Right kidney (tissue), 1 donor: ENCODE measurements around the gene SH2B3.

Experiments used
- DNase-seq: peaks from one replicate; pipeline ENCODE4 v3.0.0-alpha.2; 2016

The SH2B3 gene

GRCh38 chr12:111427417-111428074 is 21.8 kb downstream of the SH2B3 start:
- DNase-seq, result no peak

DNA sequence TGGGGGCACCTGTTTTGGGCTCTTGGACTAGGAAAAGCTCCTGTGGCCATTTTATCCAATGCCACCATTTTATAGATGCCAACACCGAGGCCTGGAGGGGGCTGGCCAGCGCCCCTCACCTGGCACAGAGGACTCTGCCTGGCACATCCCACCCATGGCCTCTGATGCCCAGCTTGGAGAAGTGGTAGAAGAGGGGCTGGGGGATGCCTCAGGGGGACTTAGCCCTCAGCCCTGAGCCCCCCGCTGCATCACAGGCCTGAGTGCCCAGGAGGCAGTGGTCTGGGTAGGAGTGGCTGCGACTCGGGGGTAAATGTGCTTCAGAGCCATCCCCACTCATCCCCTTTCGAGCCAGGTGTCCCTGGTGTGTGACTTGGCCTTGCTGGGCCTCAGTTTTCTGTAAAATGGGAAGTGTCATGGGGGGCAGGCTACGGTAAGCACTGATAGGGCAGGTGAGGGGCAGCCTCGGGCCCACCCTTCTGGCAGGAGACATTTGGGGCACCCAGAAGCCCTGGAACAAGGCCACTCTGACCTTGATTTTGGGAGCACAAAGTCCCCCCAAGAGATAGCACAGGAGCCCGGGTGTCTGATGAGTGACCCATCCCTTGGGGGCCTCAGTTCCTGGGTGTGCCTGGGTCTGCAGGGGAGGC is 22.5 kb downstream of the SH2B3 start:
- DNase-seq, result no peak

DNA sequence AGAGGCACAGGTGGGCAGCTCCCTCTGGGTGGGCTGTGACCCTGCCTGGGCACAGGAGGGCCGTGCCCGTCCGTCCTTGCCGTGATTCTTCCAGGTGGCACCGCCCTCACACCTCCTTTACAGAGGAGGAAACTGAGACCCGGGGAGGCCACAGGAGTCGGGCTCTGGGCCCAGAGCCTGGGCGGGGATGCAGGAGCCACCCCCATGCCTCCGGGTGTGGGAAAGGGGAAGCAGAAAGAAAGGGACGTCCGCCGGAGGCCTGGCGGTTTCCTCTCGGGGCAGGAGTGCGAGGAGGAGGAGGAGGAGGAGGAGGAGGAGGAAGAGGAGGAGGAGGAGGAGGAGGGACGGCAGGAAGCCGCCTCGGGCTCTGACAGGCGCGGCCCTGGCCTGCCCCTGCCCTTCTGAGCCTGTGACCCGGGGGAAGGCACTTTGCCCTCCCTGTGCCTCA is 23.0 kb downstream of the SH2B3 start:
- no peak for DNase-seq

GRCh38 chr12:111429828-111430432 is 24.2 kb downstream of the SH2B3 start:
- no peak for DNase-seq

DNA sequence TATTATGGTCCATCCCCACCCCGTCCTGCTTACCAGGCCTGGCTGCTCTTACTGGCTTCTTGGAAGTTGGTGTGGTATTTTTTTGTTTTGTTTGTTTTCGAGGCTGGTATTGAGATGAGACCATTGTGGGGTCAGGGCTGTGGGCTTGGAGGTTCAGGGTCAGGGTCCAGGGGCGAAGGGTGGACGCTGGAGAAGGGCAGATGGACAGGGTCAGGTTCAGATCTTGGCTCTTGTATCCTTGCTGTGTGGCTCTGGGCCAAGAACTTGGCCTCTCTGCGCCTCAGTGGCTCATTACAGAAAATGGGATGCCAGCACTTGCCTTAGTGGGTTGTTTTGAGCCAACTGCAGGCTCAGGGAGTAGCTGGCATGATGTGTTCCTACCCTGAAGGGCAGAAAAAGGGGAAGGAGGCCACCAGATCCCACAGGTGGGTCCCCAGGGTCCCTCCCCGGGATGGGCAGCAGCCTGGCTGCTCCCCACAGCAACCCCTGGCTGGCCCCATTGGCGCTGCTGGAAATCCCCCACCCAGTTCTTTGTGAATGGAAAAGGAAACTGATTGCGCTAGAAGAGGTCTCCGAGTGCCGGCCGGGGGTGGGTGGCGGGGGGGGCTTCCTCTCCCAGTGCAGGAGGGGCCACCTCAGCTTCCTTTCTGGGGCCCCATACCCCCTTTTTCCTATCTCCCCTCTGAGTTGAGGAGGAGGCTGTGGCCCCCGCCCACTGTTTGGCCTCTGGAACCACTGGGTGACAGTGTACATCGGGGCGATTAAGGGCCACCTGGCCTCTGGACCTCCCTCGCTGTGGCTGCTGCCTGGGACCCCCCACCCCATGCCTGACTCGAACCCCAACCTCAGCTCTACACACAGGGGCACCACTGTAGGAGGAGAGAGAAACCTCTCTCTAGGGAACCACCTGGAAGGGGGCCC is 25.0 kb downstream of the SH2B3 start:
- DNase-seq, result no peak

GRCh38 chr12:111431772-111432171 is 26.0 kb downstream of the SH2B3 start:
- DNase-seq, result no peak

- DNase-seq, result no peak
Observed at GRCh38 chr12:111434049-111434448, 28.3 kb downstream of the SH2B3 start.

DNA sequence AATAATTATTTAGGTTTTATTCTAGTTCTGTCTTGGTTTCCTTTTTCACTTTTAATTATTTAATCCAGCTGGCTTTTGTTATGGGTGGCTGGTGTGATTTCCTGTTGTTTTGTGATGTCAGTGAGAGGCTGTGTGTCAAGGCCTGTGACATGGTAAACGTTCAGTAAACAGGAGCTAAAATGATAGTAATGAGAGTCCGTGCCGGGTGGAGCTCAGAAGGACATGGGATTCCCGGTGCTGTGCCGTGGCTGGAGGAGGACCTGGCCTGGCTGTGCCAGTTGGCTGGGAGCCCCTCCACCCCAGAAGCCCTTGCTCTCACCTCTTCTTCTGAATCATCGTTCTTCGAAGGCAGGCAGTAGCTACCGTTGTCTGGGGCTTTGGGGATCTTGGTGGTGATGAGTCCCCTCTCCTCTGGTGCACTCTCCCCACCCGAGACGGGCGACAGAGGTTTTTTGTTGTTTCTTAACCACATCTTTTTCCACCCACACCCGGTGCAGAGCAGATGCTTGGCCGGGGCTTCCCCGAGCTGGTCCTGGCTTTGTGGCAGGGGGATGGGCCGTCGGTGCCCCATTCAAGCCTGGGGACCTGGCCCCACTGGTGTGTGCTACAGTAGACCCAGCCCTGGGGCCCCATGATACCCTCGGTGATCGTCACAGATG is 29.1 kb downstream of the SH2B3 start:
- DNase-seq, result peak; percentile 37

DNA sequence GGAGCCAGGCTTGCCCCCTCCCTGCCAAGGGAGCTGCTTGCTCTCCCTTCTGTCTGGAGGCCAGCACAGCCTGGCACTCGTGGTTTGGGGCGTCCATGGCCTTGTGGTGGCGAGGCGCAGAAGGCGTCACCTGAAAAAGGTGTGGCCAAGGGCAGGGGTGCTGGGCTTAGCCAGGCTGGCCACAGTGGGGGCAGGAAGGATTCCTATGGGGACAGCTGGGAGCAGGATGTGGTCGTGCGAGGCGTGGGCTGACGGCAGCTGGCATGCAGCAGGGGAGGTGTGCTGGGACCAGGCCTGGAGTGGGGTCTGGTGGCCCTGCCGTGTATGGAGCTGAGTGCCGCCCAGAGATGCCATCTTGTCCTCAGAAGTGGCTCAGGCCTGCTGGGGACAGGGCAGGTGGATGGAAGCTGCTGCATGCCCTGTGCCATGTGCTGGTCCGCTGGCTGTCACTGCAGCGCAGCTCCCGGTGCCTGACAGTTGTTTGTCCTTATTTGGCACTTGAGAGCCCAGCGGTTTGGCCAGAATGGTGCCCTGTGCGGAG is 30.0 kb downstream of the SH2B3 start:
- DNase-seq, result no peak

- no peak for DNase-seq
Observed at GRCh38 chr12:111436266-111436665, 30.5 kb downstream of the SH2B3 start.

DNA sequence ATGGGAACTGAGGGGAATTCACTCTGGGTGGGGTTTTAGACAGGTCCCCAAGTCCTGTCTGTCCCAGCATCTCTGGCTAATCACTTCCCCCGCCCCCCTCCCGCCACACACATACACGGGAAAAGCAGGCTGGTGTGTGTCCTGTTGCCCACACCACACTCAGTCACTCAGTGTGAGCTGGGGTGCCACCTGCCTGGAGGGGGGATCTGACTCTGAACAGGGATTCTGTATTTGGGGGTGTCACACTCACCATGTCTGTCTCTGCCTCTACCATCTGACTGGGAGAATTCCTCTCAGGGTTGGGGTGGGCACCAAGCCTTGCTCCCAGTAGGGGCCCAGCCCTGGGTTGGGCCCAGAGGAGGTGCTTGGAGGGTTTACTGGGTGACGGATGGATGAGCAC is 31.1 kb downstream of the SH2B3 start:
- no peak for DNase-seq

DNA sequence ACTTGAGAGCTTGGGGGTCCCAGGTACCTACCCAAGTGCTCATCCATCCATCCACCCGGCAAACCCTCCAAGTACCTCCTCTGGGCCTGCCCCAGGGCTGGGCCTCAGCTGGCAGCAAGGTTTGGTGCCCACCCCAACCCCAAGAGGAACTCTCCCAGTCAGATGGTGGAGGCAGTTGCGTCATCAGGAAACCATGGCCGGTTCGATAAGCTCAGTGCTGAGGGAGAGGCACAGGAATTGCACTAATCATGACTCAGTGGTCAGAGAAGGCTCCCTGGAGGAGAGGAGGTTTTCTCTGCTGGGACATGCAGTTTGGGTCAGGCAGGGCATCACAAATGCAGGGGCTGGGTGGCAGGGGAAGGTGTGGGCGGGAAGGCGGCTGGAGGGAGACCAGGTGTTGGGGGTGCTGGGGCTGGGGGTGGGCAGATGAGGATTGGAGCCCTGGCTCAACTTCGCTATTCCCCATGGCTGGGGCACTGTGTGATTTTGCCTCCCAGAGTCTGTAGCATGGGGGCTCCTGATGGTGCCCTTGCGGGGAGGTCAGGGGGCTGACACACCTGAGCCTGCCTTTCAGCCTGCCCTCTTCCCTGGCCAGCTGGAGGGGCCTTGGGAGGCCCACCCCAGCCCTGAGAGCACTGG is 32.2 kb downstream of the SH2B3 start:
- no peak for DNase-seq

GRCh38 chr12:111438481-111438880 is 32.8 kb downstream of the SH2B3 start:
- no peak for DNase-seq

DNA sequence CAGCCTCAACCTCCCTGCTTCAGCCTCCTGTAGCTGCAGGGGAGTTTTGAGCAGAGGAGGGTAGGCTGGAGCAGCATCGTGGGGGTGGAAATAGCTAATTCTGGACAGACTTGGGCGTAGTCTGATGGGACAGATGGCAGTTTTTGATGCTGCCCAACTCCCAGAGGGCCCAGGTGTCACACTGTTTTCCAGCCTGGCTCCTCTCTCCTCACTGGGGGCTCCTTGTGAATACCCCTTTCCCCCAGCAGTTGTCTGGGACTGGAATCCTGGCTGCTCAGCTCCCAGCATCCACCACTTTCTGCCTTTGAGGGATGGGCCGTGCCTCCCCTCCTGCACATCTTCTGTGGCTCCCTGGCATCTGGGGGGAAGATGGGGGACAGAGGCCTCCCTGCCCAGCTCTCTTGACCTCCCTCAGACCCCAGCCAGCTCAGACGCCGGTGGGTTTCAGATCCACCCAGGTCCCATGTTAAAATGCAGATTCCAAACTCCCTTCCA is 34.0 kb downstream of the SH2B3 start:
- DNase-seq, result no peak

DNA sequence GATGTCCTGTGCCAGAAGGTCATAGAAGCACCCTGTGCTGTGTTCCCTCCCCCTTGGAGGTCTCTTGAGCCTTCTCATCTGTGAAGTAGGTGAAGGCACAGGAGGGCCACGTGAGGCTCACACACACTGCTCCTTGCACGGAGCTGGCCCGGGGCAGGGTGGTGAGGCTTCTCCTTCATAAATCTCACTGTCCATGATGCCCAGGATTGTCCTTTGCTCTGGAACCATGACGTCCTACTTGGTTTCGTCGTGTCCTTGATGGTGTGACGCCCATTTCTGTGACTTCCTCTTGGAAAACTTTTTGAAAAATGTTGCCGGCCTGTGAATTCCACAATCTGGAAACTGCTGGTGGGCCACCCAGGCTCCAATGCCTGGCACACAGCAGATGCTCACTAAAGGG is 34.4 kb downstream of the SH2B3 start:
- no peak for DNase-seq

DNA sequence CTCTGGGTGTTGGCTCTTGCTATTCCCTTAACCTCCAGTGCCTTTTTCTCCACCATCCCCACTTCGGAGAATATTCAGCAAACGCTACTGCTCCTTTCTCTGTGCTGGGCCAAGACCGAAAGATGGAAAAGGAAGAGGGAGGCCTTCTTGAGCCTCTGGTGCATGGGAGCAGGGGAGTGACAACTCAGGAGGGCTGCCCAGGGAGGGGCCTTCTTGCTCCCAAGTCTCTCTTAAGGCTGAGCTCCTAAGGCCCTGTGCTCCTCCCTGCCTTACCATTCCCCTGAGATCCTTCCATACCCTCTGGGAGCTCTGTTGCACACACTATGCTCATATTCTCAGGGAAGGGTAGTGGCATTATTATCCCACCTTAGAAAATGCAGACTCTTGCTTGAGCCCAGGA is 34.9 kb downstream of the SH2B3 start:
- no peak for DNase-seq

- no peak for DNase-seq
Observed at GRCh38 chr12:111441107-111441928, 35.6 kb downstream of the SH2B3 start.

DNA sequence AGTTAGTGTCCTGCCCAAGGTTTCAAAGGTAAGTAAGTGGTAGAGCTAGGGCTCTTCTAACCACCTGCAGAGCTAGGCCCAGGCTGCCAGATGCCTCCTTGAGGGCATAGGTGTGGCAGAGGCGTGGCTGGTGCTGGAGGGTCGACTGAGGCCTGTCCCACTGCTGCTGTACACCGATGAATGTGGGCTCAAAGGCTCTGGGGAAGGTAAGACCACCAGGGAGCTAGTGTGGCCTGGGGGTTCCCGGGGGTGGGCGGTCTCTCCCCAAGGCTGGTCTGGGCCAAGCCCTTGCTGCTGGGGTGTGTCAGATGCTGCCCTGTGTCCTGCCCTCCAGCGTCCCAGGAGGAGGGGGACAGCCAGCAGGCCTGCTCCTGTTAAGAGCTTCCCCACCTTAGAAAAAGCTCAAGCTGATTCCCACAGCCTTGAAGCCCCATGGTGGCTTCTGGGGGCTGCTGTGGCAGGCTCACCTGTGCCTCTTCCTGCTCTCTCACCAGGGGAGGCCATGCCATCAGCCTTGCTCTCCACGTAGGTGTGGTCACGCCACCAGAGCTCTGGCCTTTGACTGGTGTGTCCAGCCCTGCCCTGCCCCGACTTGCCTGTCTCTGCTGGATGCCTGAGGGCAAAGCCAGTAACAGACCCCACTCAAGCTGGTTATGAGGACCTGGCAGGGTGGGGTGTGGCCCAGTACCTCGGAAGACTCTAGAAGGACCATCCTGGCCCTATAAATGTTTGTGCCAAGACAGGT is 36.8 kb downstream of the SH2B3 start:
- DNase-seq, result no peak

GRCh38 chr12:111443086-111443485 is 37.4 kb downstream of the SH2B3 start:
- no peak for DNase-seq

GRCh38 chr12:111443586-111443985 is 37.9 kb downstream of the SH2B3 start:
- DNase-seq, result no peak
